SK-N-SH (cell line): ENCODE data around the gene CCR5.

Experiments
- EZH2phosphoT487 ChIP-seq: fragments of 200-600 bp; sonication (generic); IDR thresholded peaks from 2 replicates; pipeline ENCODE4 v1.6.1; 2017; ENCODE audit warnings: low read depth, mixed run types, mild to moderate bottlenecking, antibody characterized with exemption, moderate library complexity, borderline replicate concordance
- FOXJ3 ChIP-seq: sonication (generic); formaldehyde crosslinking; IDR thresholded peaks from 2 replicates; pipeline ENCODE4 v1.5.1; 2020; ENCODE audit warnings: mild to moderate bottlenecking, missing genetic modification reagents
- FOXM1 ChIP-seq: IDR thresholded peaks from 2 replicates; pipeline ENCODE4 v1.4.0; 2012; ENCODE audit warnings: low read depth, mild to moderate bottlenecking
- POLR2AphosphoS5 ChIP-seq: IDR thresholded peaks from 2 replicates; pipeline ENCODE4 v1.6.1; 2012; ENCODE audit warnings: low read depth, low read length
- RFX5 ChIP-seq: IDR thresholded peaks from 2 replicates; pipeline ENCODE4 v1.6.1; 2012; ENCODE audit warnings: mild to moderate bottlenecking, improper control_type of control experiment, low read length
- YY1 ChIP-seq: IDR thresholded peaks from 2 replicates; pipeline ENCODE4 v1.4.0; 2012; ENCODE audit warnings: low read depth, mild to moderate bottlenecking
- TF ChIP-seq, protein P1 (sequence below): IDR thresholded peaks from 2 replicates; pipeline ENCODE4 v1.4.0; 2012; ENCODE audit warnings: low read depth, borderline replicate concordance
- TF ChIP-seq, protein P2 (sequence below): fragments of 200-600 bp; sonication (generic); IDR thresholded peaks from 2 replicates; pipeline ENCODE4 v1.6.1; 2017; ENCODE audit warnings: antibody characterized with exemption, mild to moderate bottlenecking, moderate library complexity
- TF ChIP-seq, protein P3 (sequence below): fragments of 150-350 bp; IDR thresholded peaks from 2 replicates; pipeline ENCODE4 v1.6.1; 2017; ENCODE audit warnings: antibody characterized with exemption, low read length, low read depth, borderline replicate concordance
- TF ChIP-seq, protein P4 (sequence below): IDR thresholded peaks from 2 replicates; pipeline ENCODE4; 2012
- TF ChIP-seq, protein P5 (sequence below): IDR thresholded peaks from 2 replicates; pipeline ENCODE4 v1.4.0; 2012; ENCODE audit warnings: low read depth, borderline replicate concordance

DNA sequence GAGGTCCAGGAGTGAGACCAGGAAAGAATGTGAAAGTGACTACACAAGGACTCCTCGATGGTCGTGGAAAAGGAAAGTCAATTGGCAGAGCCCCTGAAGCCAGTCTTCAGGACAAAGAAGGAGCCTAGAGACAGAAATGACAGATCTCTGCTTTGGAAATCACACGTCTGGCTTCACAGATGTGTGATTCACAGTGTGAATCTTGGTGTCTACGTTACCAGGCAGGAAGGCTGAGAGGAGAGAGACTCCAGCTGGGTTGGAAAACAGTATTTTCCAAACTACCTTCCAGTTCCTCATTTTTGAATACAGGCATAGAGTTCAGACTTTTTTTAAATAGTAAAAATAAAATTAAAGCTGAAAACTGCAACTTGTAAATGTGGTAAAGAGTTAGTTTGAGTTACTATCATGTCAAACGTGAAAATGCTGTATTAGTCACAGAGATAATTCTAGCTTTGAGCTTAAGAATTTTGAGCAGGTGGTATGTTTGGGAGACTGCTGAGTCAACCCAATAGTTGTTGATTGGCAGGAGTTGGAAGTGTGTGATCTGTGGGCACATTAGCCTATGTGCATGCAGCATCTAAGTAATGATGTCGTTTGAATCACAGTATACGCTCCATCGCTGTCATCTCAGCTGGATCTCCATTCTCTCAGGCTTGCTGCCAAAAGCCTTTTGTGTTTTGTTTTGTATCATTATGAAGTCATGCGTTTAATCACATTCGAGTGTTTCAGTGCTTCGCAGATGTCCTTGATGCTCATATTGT is 10.8 kb upstream of the CCR5 start:
- TF ChIP-seq, protein P1, sequence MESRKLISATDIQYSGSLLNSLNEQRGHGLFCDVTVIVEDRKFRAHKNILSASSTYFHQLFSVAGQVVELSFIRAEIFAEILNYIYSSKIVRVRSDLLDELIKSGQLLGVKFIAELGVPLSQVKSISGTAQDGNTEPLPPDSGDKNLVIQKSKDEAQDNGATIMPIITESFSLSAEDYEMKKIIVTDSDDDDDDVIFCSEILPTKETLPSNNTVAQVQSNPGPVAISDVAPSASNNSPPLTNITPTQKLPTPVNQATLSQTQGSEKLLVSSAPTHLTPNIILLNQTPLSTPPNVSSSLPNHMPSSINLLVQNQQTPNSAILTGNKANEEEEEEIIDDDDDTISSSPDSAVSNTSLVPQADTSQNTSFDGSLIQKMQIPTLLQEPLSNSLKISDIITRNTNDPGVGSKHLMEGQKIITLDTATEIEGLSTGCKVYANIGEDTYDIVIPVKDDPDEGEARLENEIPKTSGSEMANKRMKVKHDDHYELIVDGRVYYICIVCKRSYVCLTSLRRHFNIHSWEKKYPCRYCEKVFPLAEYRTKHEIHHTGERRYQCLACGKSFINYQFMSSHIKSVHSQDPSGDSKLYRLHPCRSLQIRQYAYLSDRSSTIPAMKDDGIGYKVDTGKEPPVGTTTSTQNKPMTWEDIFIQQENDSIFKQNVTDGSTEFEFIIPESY = no peak
- TF ChIP-seq, protein P2, sequence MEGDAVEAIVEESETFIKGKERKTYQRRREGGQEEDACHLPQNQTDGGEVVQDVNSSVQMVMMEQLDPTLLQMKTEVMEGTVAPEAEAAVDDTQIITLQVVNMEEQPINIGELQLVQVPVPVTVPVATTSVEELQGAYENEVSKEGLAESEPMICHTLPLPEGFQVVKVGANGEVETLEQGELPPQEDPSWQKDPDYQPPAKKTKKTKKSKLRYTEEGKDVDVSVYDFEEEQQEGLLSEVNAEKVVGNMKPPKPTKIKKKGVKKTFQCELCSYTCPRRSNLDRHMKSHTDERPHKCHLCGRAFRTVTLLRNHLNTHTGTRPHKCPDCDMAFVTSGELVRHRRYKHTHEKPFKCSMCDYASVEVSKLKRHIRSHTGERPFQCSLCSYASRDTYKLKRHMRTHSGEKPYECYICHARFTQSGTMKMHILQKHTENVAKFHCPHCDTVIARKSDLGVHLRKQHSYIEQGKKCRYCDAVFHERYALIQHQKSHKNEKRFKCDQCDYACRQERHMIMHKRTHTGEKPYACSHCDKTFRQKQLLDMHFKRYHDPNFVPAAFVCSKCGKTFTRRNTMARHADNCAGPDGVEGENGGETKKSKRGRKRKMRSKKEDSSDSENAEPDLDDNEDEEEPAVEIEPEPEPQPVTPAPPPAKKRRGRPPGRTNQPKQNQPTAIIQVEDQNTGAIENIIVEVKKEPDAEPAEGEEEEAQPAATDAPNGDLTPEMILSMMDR = no peak
- TF ChIP-seq EZH2phosphoT487 (no peak), YY1 (no peak), FOXJ3 (CRISPR knock-in tag) (no peak), POLR2AphosphoS5 (no peak), FOXM1 (no peak), RFX5 (no peak)
- TF ChIP-seq, protein P3, sequence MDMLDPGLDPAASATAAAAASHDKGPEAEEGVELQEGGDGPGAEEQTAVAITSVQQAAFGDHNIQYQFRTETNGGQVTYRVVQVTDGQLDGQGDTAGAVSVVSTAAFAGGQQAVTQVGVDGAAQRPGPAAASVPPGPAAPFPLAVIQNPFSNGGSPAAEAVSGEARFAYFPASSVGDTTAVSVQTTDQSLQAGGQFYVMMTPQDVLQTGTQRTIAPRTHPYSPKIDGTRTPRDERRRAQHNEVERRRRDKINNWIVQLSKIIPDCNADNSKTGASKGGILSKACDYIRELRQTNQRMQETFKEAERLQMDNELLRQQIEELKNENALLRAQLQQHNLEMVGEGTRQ = no peak
- TF ChIP-seq, protein P4, sequence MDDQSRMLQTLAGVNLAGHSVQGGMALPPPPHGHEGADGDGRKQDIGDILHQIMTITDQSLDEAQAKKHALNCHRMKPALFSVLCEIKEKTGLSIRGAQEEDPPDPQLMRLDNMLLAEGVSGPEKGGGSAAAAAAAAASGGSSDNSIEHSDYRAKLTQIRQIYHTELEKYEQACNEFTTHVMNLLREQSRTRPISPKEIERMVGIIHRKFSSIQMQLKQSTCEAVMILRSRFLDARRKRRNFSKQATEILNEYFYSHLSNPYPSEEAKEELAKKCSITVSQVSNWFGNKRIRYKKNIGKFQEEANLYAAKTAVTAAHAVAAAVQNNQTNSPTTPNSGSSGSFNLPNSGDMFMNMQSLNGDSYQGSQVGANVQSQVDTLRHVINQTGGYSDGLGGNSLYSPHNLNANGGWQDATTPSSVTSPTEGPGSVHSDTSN = no peak
- TF ChIP-seq, protein P5, sequence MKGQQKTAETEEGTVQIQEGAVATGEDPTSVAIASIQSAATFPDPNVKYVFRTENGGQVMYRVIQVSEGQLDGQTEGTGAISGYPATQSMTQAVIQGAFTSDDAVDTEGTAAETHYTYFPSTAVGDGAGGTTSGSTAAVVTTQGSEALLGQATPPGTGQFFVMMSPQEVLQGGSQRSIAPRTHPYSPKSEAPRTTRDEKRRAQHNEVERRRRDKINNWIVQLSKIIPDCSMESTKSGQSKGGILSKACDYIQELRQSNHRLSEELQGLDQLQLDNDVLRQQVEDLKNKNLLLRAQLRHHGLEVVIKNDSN = no peak
